PC-9 (cell line): ENCODE results near the gene MT1E. TPM values are rescaled to one million over a fixed set of nuclear protein-coding genes. Genes with fewer than 3 reads are reported as not detected.
"Not testable (repeated sequence)": the region's sequence is repeated elsewhere in the genome, so short reads cannot be mapped to it uniquely, and the experiment has no call there.

Experiments used
- BruUV-seq: library from RNA; stranded (reverse); fragments of 400-500 nt; replicated peaks from 2 replicates; lab custom pipeline; 2021; lab: Mats Ljungman, UMichigan
- CTCF ChIA-PET: fragments of 300-600 bp; sonication (Branson Sonifier 250); formaldehyde crosslinking; loops from one replicate; lab custom pipeline; 2022; ENCODE audit warnings: antibody characterized with exemption; lab: Charles Lee
- POLR2A ChIA-PET: fragments of 300-600 bp; sonication (Branson Sonifier 250); formaldehyde crosslinking; loops from one replicate; lab custom pipeline; 2022; ENCODE audit warnings: antibody characterized with exemption; ENCODE audit not compliant: unreplicated experiment; lab: Charles Lee
- DNase-seq, 2 experiments: peaks; one replicate each; pipeline versions ENCODE4 v3.0.0 to v3.0.0-alpha.2; 2015 to 2022; ENCODE audit warnings: mixed read lengths in 1 of 2
- H2AFZ ChIP-seq: fragments of 200-600 bp; sonication (generic); 2 replicates; pipeline ENCODE4 v1.8.1; 2017; ENCODE audit warnings: antibody characterized with exemption
- H3F3A ChIP-seq: fragments of 200-600 bp; sonication (generic); 2 replicates; pipeline ENCODE4 v1.8.1; 2017; ENCODE audit warnings: antibody characterized with exemption, mild to moderate bottlenecking, low read depth; ENCODE audit not compliant: insufficient read depth
- H3K27ac ChIP-seq: fragments of 200-600 bp; sonication (generic); 2 replicates; pipeline ENCODE4 v1.6.1; 2016; ENCODE audit warnings: mixed run types
- H3K27me3 ChIP-seq: fragments of 200-600 bp; sonication (generic); 2 replicates; pipeline ENCODE4 v1.6.1; 2016; ENCODE audit warnings: low read depth, mixed run types; ENCODE audit not compliant: insufficient read depth
- H3K36me3 ChIP-seq: fragments of 200-600 bp; sonication (generic); 2 replicates; pipeline ENCODE4 v1.6.1; 2016; ENCODE audit warnings: low read depth, mixed run types
- H3K4me1 ChIP-seq: fragments of 200-600 bp; sonication (generic); replicated peaks from 2 replicates; pipeline ENCODE4 v1.6.1; 2016; ENCODE audit warnings: mixed run types; ENCODE audit not compliant: insufficient read depth
- H3K4me2 ChIP-seq: fragments of 200-600 bp; sonication (generic); 2 replicates; pipeline ENCODE4 v1.6.1; 2017; ENCODE audit warnings: mixed run types
- H3K4me3 ChIP-seq: fragments of 200-600 bp; sonication (generic); 2 replicates; pipeline ENCODE4 v1.6.1; 2016; ENCODE audit warnings: mixed run types
- H3K79me2 ChIP-seq: fragments of 200-600 bp; sonication (generic); 2 replicates; pipeline ENCODE4 v1.6.1; 2017; ENCODE audit warnings: low read depth, mixed run types
- H3K9me2 ChIP-seq: fragments of 200-600 bp; sonication (generic); 2 replicates; pipeline ENCODE4 v1.8.1; 2017; ENCODE audit warnings: mild to moderate bottlenecking; ENCODE audit not compliant: insufficient read depth
- H3K9me3 ChIP-seq: fragments of 200-600 bp; sonication (generic); 2 replicates; pipeline ENCODE4 v1.8.1; 2016; ENCODE audit warnings: low read depth; ENCODE audit not compliant: insufficient read depth
- H4K20me1 ChIP-seq: fragments of 200-600 bp; sonication (generic); 2 replicates; pipeline ENCODE4 v1.8.1; 2017; ENCODE audit not compliant: insufficient read depth
- CTCF ChIP-seq: fragments of 200-600 bp; sonication (generic); conservative IDR thresholded peaks from 2 replicates; pipeline ENCODE4 v1.6.1; 2017; ENCODE audit warnings: mixed run types, antibody characterized with exemption, mild to moderate bottlenecking, moderate library complexity
- EZH2 ChIP-seq: fragments of 200-600 bp; sonication (generic); IDR thresholded peaks from 2 replicates; pipeline ENCODE4 v1.8.0; 2017; ENCODE audit warnings: antibody characterized with exemption, low read depth
- intact Hi-C: fragments of 100-400 bp; cut with micrococcal nuclease; formaldehyde crosslinking; loops from one replicate; pipeline ENCODE4 v1.10.0; 2022; ENCODE audit not compliant: unreplicated experiment
- total RNA-seq: library from RNA; stranded (reverse); gene quantifications from 2 replicates; pipeline ENCODE4 v1.2.3, GENCODE V29; 2021

Gene MT1E
- total RNA-seq, 1 experiment from 2014 or later = 22.0 TPM

GRCh38 chr16:56577300-56577625, 48.3 kb upstream of the MT1E start:
- H3K9me3 ChIP-seq = 0 out of 2 replicates have a peak, but pooled peaks cover 5% of the 10 kb centered on the region
- no peaks in the 10 kb centered on the region for H3K79me2 ChIP-seq
- H2AFZ ChIP-seq = no peak overlapping the region
- peaks cover 5% of the 10 kb centered on the region; the same call in 1 of the 2 replicates for H3F3A ChIP-seq
- ChIA-PET CTCF (interaction anchor here (0.6 to 1.9 kb wide), 3 partner anchors 29 to 124 kb away, joined by 4 to 27 read pairs (median 8); no protein-coding TSS in a partner anchor), POLR2A (interaction anchor here (0.6 kb wide), 2 partner anchors 63 to 125 kb away, joined by 3 read pairs; no protein-coding TSS in a partner anchor)
- no peaks in the 10 kb centered on the region for H3K9me2 ChIP-seq
- no TSS peak for BruUV-seq
- H3K36me3 ChIP-seq = no peaks in the 10 kb centered on the region
- no peak for DNase-seq
- intact Hi-C loops = loop anchor here (1.0 to 10.0 kb wide), 5 partner anchors 30 to 725 kb away; no protein-coding TSS in a partner anchor
- no peak overlapping the region for H3K4me2 ChIP-seq
- no peak for TF ChIP-seq CTCF
- TF ChIP-seq EZH2 = no peak
- H4K20me1 ChIP-seq = no peaks in the 10 kb centered on the region
- H3K4me3 ChIP-seq = no peak overlapping the region
- peaks cover 19% of the 10 kb centered on the region for H3K4me1 ChIP-seq
- H3K27ac ChIP-seq = no peak overlapping the region
- no peaks in the 10 kb centered on the region for H3K27me3 ChIP-seq

- Histone ChIP-seq H3K4me3 (no peak overlapping the region), H3K27me3 (no peaks in the 10 kb centered on the region), H3F3A (peaks cover 5% of the 10 kb centered on the region; the same call in 1 of the 2 replicates), H3K36me3 (no peaks in the 10 kb centered on the region), H3K9me2 (no peaks in the 10 kb centered on the region), H3K79me2 (no peaks in the 10 kb centered on the region), H4K20me1 (no peaks in the 10 kb centered on the region), H2AFZ (no peak overlapping the region), H3K9me3 (no peaks in the 10 kb centered on the region), H3K4me2 (no peak overlapping the region), H3K4me1 (peaks cover 20% of the 10 kb centered on the region), H3K27ac (no peak overlapping the region)
- CTCF ChIA-PET = no interaction called here
- intact Hi-C loops = no loop called here
- POLR2A ChIA-PET = no interaction called here
- TF ChIP-seq CTCF = no peak
- TF ChIP-seq EZH2 = no peak
- no TSS peak for BruUV-seq
- DNase-seq = no peak
Measured at GRCh38 chr16:56580391-56581048, 45.1 kb upstream of the MT1E start.

- DNase-seq, H3K27ac ChIP-seq, H3F3A ChIP-seq, H4K20me1 ChIP-seq, H3K9me3 ChIP-seq, H3K4me3 ChIP-seq, H3K4me1 ChIP-seq, intact Hi-C loops, H3K27me3 ChIP-seq, H3K36me3 ChIP-seq, H3K79me2 ChIP-seq, H3K9me2 ChIP-seq, H2AFZ ChIP-seq, BruUV-seq, CTCF ChIA-PET, POLR2A ChIA-PET, H3K4me2 ChIP-seq: not testable (repeated sequence)
Measured at GRCh38 chr16:56582911-56583310, 42.7 kb upstream of the MT1E start.
